Measurements from ENCODE around the gene PLPP4. TPM values are rescaled to one million over a fixed set of nuclear protein-coding genes. Genes with fewer than 3 reads are reported as not detected.
"Not testable (repeated sequence)": the region's sequence is repeated elsewhere in the genome, so short reads cannot be mapped to it uniquely, and the experiment has no call there.

Gene PLPP4
- total RNA-seq, 4 donors from 2014 or later, result 0.60 TPM; not detected in 3

DNA sequence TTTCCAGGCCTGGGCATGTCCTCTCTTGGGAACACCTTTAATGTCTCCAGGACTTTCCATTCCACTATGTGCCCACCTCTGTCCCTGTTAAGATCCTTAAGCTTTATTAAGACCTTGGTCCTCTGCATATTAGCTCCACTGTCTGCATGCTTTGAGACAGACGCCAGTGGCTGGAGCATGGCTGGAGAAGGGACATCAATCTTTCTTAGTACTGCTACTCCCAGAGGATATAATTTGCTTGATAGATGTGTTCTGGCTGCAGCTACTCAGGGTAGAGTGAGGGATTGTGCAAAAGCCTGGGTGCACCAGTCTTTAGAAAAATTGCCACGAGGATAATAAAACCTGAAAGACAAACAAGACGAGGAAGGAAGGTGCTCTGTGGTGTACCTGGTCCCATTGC, 42.9 kb downstream of the PLPP4 start:
- Histone ChIP-seq H3K27ac (no peak overlapping the region), H3K36me3 (no peaks in the 10 kb centered on the region), H3K9me3 (no peaks in the 10 kb centered on the region), H3K27me3 (no peaks in the 10 kb centered on the region), H3K4me3 (no peak overlapping the region), H3K4me1 (peaks cover under 1% of the 10 kb centered on the region)
- 52% methylated on average over 3 of the region's 3 CpGs for WGBS
- DNase-seq (ENCODE audit: low spot score in 2 of 2), result no peak
- no peak for TF ChIP-seq POLR2A (IDR thresholded peaks at IDR 0.05)
- no peak for TF ChIP-seq EP300 (IDR thresholded peaks at IDR 0.05)
- TF ChIP-seq POLR2AphosphoS5 (IDR thresholded peaks at IDR 0.05), result no peak
- TF ChIP-seq, protein P1, sequence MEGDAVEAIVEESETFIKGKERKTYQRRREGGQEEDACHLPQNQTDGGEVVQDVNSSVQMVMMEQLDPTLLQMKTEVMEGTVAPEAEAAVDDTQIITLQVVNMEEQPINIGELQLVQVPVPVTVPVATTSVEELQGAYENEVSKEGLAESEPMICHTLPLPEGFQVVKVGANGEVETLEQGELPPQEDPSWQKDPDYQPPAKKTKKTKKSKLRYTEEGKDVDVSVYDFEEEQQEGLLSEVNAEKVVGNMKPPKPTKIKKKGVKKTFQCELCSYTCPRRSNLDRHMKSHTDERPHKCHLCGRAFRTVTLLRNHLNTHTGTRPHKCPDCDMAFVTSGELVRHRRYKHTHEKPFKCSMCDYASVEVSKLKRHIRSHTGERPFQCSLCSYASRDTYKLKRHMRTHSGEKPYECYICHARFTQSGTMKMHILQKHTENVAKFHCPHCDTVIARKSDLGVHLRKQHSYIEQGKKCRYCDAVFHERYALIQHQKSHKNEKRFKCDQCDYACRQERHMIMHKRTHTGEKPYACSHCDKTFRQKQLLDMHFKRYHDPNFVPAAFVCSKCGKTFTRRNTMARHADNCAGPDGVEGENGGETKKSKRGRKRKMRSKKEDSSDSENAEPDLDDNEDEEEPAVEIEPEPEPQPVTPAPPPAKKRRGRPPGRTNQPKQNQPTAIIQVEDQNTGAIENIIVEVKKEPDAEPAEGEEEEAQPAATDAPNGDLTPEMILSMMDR (IDR thresholded peaks at IDR 0.05), result no peak

GRCh38 chr10:120503689-120504088, 46.7 kb downstream of the PLPP4 start:
- WGBS, result 48% methylated on average over 3 of the region's 3 CpGs
- Histone ChIP-seq H3K4me1 (peaks cover 4% of the 10 kb centered on the region), H3K36me3 (no peaks in the 10 kb centered on the region), H3K27me3 (no peaks in the 10 kb centered on the region), H3K27ac (no peak overlapping the region), H3K9me3 (no peaks in the 10 kb centered on the region), H3K4me3 (no peak overlapping the region)
- TF ChIP-seq, protein P1 (IDR thresholded peaks at IDR 0.05), result no peak
- TF ChIP-seq POLR2AphosphoS5 (IDR thresholded peaks at IDR 0.05), result no peak
- TF ChIP-seq EP300 (IDR thresholded peaks at IDR 0.05), result no peak
- no peak for TF ChIP-seq POLR2A (IDR thresholded peaks at IDR 0.05)
- DNase-seq (ENCODE audit: low spot score in 2 of 2), result no peak

GRCh38 chr10:120504227-120504626, 47.2 kb downstream of the PLPP4 start:
- not testable (repeated sequence) for H3K4me3 ChIP-seq; H3K27ac ChIP-seq; H3K4me1 ChIP-seq; DNase-seq (ENCODE audit: low spot score in 2 of 2); H3K36me3 ChIP-seq; H3K27me3 ChIP-seq; H3K9me3 ChIP-seq
- WGBS, result 49% methylated on average over 4 of the region's 4 CpGs

- Histone ChIP-seq H3K4me1 (peaks cover 4% of the 10 kb centered on the region), H3K36me3 (no peaks in the 10 kb centered on the region), H3K4me3 (no peak overlapping the region), H3K27me3 (no peaks in the 10 kb centered on the region), H3K27ac (no peak overlapping the region), H3K9me3 (no peaks in the 10 kb centered on the region)
- 75% methylated on average over 3 of the region's 3 CpGs for WGBS
- DNase-seq (ENCODE audit: low spot score in 2 of 2), result no peak
- TF ChIP-seq POLR2A (IDR thresholded peaks at IDR 0.05) (no peak), POLR2AphosphoS5 (IDR thresholded peaks at IDR 0.05) (no peak), EP300 (IDR thresholded peaks at IDR 0.05) (no peak)
- TF ChIP-seq, protein P1 (IDR thresholded peaks at IDR 0.05), result no peak
These were observed 48.0 kb downstream of the PLPP4 start for GRCh38 chr10:120505056-120505455.

DNA sequence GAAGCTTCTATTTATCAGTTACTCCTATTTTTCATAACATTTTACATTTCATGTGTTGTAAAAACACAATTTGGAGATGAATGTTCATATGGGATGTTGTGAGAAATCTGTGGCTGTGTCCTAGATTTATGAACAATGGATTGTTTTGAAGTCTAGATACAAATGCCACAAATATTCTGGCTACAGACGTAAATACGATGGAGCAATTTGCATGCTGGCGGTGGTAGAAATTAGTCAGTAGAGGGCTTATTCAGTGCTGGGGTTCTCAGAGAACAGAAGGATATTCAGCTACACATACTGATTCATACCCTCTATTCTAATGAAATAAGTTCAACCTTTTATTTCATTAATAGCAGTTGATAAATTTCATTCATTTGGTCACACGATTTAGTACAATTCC, 48.8 kb downstream of the PLPP4 start:
- no peak overlapping the region for H3K27ac ChIP-seq
- 68% methylated on average over 4 of the region's 4 CpGs for WGBS
- H3K9me3 ChIP-seq, result no peaks in the 10 kb centered on the region
- H3K4me3 ChIP-seq, result no peak overlapping the region
- TF ChIP-seq POLR2AphosphoS5 (IDR thresholded peaks at IDR 0.05) (no peak), POLR2A (IDR thresholded peaks at IDR 0.05) (no peak), EP300 (IDR thresholded peaks at IDR 0.05) (no peak)
- TF ChIP-seq, protein P1 (IDR thresholded peaks at IDR 0.05), result no peak
- DNase-seq (ENCODE audit: low spot score in 2 of 2), result no peak
- H3K4me1 ChIP-seq, result peaks cover 4% of the 10 kb centered on the region
- H3K27me3 ChIP-seq, result no peaks in the 10 kb centered on the region
- H3K36me3 ChIP-seq, result no peaks in the 10 kb centered on the region

- Histone ChIP-seq H3K27me3 (no peaks in the 10 kb centered on the region), H3K36me3 (no peaks in the 10 kb centered on the region), H3K4me1 (peaks cover 4% of the 10 kb centered on the region), H3K4me3 (no peak overlapping the region), H3K9me3 (no peaks in the 10 kb centered on the region), H3K27ac (no peak overlapping the region)
- TF ChIP-seq POLR2A (IDR thresholded peaks at IDR 0.05), result no peak
- TF ChIP-seq EP300 (IDR thresholded peaks at IDR 0.05), result no peak
- no peak for TF ChIP-seq POLR2AphosphoS5 (IDR thresholded peaks at IDR 0.05)
- TF ChIP-seq, protein P1 (IDR thresholded peaks at IDR 0.05), result no peak
- WGBS, result 72% methylated on average over 3 of the region's 3 CpGs
- DNase-seq (ENCODE audit: low spot score in 2 of 2), result no peak
These were observed 49.6 kb downstream of the PLPP4 start for GRCh38 chr10:120506674-120507073.

Data from suprapubic skin (tissue), 4 donors.